H9 (cell line): Measurements from ENCODE around the gene ALKBH4. TPM values are rescaled to one million over a fixed set of nuclear protein-coding genes. Genes with fewer than 3 reads are reported as not detected.

Experiments
- DNase-seq: peaks from one replicate; pipeline ENCODE4 v3.0.0-alpha.2; 2017
- H2AFZ ChIP-seq: one replicate; pipeline ENCODE4 v1.6.1; 2013; ENCODE audit warnings: mild to moderate bottlenecking, low read length, control low read depth, moderate library complexity
- H2AK5ac ChIP-seq: 2 replicates; pipeline ENCODE4 v1.6.1; 2013; ENCODE audit warnings: low read length, control low read depth, mixed read lengths; ENCODE audit not compliant: insufficient read length
- H2BK120ac ChIP-seq: one replicate; pipeline ENCODE4 v1.6.1; 2013; ENCODE audit warnings: low read depth, mild to moderate bottlenecking, low read length, control low read depth, inconsistent platforms; ENCODE audit not compliant: poor library complexity, severe bottlenecking
- H2BK12ac ChIP-seq: 2 replicates; pipeline ENCODE4 v1.6.1; 2013; ENCODE audit warnings: low read length, control low read depth, mixed read lengths, low read depth; ENCODE audit not compliant: insufficient read length
- H2BK15ac ChIP-seq: 2 replicates; pipeline ENCODE4 v1.6.1; 2013; ENCODE audit warnings: low read depth, low read length, control low read depth
- H2BK20ac ChIP-seq: one replicate; pipeline ENCODE4 v1.6.1; 2013; ENCODE audit warnings: low read depth, mild to moderate bottlenecking, low read length, control low read depth, inconsistent platforms; ENCODE audit not compliant: poor library complexity, severe bottlenecking
- H2BK5ac ChIP-seq: 2 replicates; pipeline ENCODE4 v1.6.1; 2013; ENCODE audit warnings: low read length, control low read depth, mixed read lengths; ENCODE audit not compliant: insufficient read length
- H3K14ac ChIP-seq: 2 replicates; pipeline ENCODE4 v1.6.1; 2013; ENCODE audit warnings: low read length, control low read depth; ENCODE audit not compliant: insufficient read depth
- H3K18ac ChIP-seq: 2 replicates; pipeline ENCODE4 v1.6.1; 2013; ENCODE audit warnings: low read depth, mild to moderate bottlenecking, mixed read lengths, low read length, control low read depth; ENCODE audit not compliant: insufficient read length
- H3K23ac ChIP-seq: 2 replicates; pipeline ENCODE4 v1.6.1; 2013; ENCODE audit warnings: low read length, control low read depth, mixed read lengths, low read depth; ENCODE audit not compliant: insufficient read length
- H3K23me2 ChIP-seq: 2 replicates; pipeline ENCODE4 v1.6.1; 2013; ENCODE audit warnings: low read depth, mild to moderate bottlenecking, mixed read lengths, low read length, control low read depth; ENCODE audit not compliant: insufficient read length, poor library complexity, severe bottlenecking
- H3K27ac ChIP-seq: 2 replicates; pipeline ENCODE4 v1.5.1; 2013; ENCODE audit warnings: low read length, control low read depth, mixed read lengths, low read depth; ENCODE audit not compliant: insufficient read length
- H3K27me3 ChIP-seq: 2 replicates; pipeline ENCODE4 v1.6.1; 2013; ENCODE audit warnings: low read length, control low read depth, inconsistent platforms; ENCODE audit not compliant: insufficient read depth
- H3K4ac ChIP-seq: 2 replicates; pipeline ENCODE4 v1.6.1; 2013; ENCODE audit warnings: low read depth, mild to moderate bottlenecking, control low read depth, inconsistent platforms, low read length, moderate library complexity
- H3K4me1 ChIP-seq: 2 replicates; pipeline ENCODE4 v1.6.1; 2013; ENCODE audit warnings: low read length, control low read depth, inconsistent platforms; ENCODE audit not compliant: insufficient read depth
- H3K4me2 ChIP-seq: 2 replicates; pipeline ENCODE4 v1.6.1; 2013; ENCODE audit warnings: low read length, control low read depth, mixed read lengths; ENCODE audit not compliant: insufficient read length, insufficient read depth
- H3K56ac ChIP-seq: 2 replicates; pipeline ENCODE4 v1.6.1; 2013; ENCODE audit warnings: low read depth, mild to moderate bottlenecking, mixed read lengths, low read length, control low read depth; ENCODE audit not compliant: insufficient read length
- H3K79me1 ChIP-seq: 2 replicates; pipeline ENCODE4 v1.6.1; 2013; ENCODE audit warnings: low read depth, mild to moderate bottlenecking, moderate library complexity, low read length, control low read depth, inconsistent platforms; ENCODE audit not compliant: insufficient read depth, poor library complexity, severe bottlenecking
- H3K79me2 ChIP-seq: 2 replicates; pipeline ENCODE4 v1.6.1; 2013; ENCODE audit warnings: low read length, control low read depth, inconsistent platforms; ENCODE audit not compliant: insufficient read depth
- H3K9ac ChIP-seq: 2 replicates; pipeline ENCODE4 v1.6.1; 2013; ENCODE audit warnings: low read length, control low read depth, mixed read lengths; ENCODE audit not compliant: insufficient read length; ENCODE audit errors: extremely low read depth
- H3K9me3 ChIP-seq: one replicate; pipeline ENCODE4 v1.6.1; 2013; ENCODE audit warnings: low read depth, low read length, inconsistent platforms; ENCODE audit not compliant: control insufficient read depth
- H3T11ph ChIP-seq: one replicate; pipeline ENCODE4 v1.6.1; 2013; ENCODE audit warnings: mild to moderate bottlenecking, low read length, control low read depth, inconsistent platforms
- H4K20me1 ChIP-seq: one replicate; pipeline ENCODE4 v1.6.1; 2013; ENCODE audit not compliant: control insufficient read depth, insufficient read length, insufficient read depth
- H4K5ac ChIP-seq: 2 replicates; pipeline ENCODE4 v1.6.1; 2013; ENCODE audit warnings: low read depth, mild to moderate bottlenecking, mixed read lengths, low read length, control low read depth; ENCODE audit not compliant: insufficient read length
- H4K8ac ChIP-seq: replicated peaks from 2 replicates; pipeline ENCODE4 v1.6.1; 2013; ENCODE audit warnings: low read length, control low read depth, mixed read lengths, low read depth; ENCODE audit not compliant: insufficient read length
- H4K91ac ChIP-seq: 2 replicates; pipeline ENCODE4 v1.6.1; 2013; ENCODE audit warnings: low read depth, mild to moderate bottlenecking, moderate library complexity, mixed read lengths, low read length, control low read depth; ENCODE audit not compliant: insufficient read length
- H3K27ac Mint-ChIP-seq, 3 experiments: 2 replicates in 2 of 3; 3 replicates in 1 of 3; pipeline ENCODE4 v1.8.0; 2020 to 2021; ENCODE audit warnings: mixed read lengths in 3 of 3, mild to moderate bottlenecking in 1 of 3, moderate library complexity in 1 of 3
- H3K27me3 Mint-ChIP-seq: 2 replicates; pipeline ENCODE4 v1.8.0; 2021; ENCODE audit warnings: low read depth, mild to moderate bottlenecking, moderate library complexity, mixed read lengths
- H3K36me3 Mint-ChIP-seq, 3 experiments: 2 replicates in 2 of 3; 3 replicates in 1 of 3; pipeline ENCODE4 v1.8.0; 2020 to 2021; ENCODE audit warnings: low read depth in 3 of 3, mixed read lengths in 3 of 3; ENCODE audit not compliant: insufficient read depth in 1 of 3
- H3K4me1 Mint-ChIP-seq, 2 experiments: 2 replicates each; pipeline ENCODE4 v1.8.0; 2020; ENCODE audit warnings: mixed read lengths in 2 of 2
- H3K4me3 Mint-ChIP-seq, 2 experiments: 2 replicates in 1 of 2; 3 replicates in 1 of 2; pipeline ENCODE4 v1.8.0; 2020 to 2021; ENCODE audit warnings: mild to moderate bottlenecking in 2 of 2, mixed read lengths in 2 of 2, moderate library complexity in 1 of 2
- H3K9me3 Mint-ChIP-seq, 2 experiments: 2 replicates in 1 of 2; 3 replicates in 1 of 2; pipeline ENCODE4 v1.8.0; 2020; ENCODE audit warnings: mild to moderate bottlenecking in 2 of 2, mixed read lengths in 2 of 2, moderate library complexity in 1 of 2
- WGBS: extraction: QIAGEN DNeasy Blood & Tissue Kit; methylation state at CpG from one replicate; pipeline ENCODE4 v1.1.7; 2013; ENCODE audit warnings: missing lambda C conversion rate, low lambda C conversion rate, mixed read lengths; ENCODE audit not compliant: insufficient read length; ENCODE audit errors: extremely low coverage; 5-methylcytosine and 5-hydroxymethylcytosine counted together
- total RNA-seq: library from RNA; stranded (reverse); gene quantifications from 2 replicates; pipeline ENCODE4 v1.2.1, GENCODE V29; 2021
- TF ChIP-seq, protein P1 (sequence below): fragments of 200-600 bp; sonication (generic); conservative IDR thresholded peaks from 3 replicates; pipeline ENCODE4 v1.8.0; 2021; ENCODE audit warnings: antibody characterized with exemption, mild to moderate bottlenecking

Gene ALKBH4
- total RNA-seq, 1 experiment from 2014 or later = 23.9 TPM

- no peak overlapping the region for H3K4me2 ChIP-seq
- no peak overlapping the region for H4K5ac ChIP-seq
- no CpG with 5 or more reads among the region's 5 CpGs for WGBS
- H2BK5ac ChIP-seq = no peak overlapping the region
- no peak overlapping the region for H3K23ac ChIP-seq
- H3K18ac ChIP-seq = no peak overlapping the region
- H2AFZ ChIP-seq = no peak overlapping the region
- H4K91ac ChIP-seq = no peak overlapping the region
- no peaks in the 10 kb centered on the region for H3K9me3 Mint-ChIP-seq
- DNase-seq = no peak
- H3K9ac ChIP-seq = no peak overlapping the region
- H3K79me1 ChIP-seq = no peaks in the 10 kb centered on the region
- H3K27ac Mint-ChIP-seq = no peak overlapping the region
- no peaks in the 10 kb centered on the region for H3K9me3 ChIP-seq
- H4K8ac ChIP-seq = no peak overlapping the region
- H3K79me2 ChIP-seq = no peaks in the 10 kb centered on the region
- no peak overlapping the region for H2BK12ac ChIP-seq
- no peak overlapping the region for H2BK15ac ChIP-seq
- H3K4me1 Mint-ChIP-seq = peaks cover 3 to 5% of the 10 kb centered on the region in 2 experiments; a peak in 3 of 4 replicates
- no peak overlapping the region for H2AK5ac ChIP-seq
- H3K27me3 ChIP-seq = no peaks in the 10 kb centered on the region
- H3K27ac ChIP-seq = no peak overlapping the region
- H2BK120ac ChIP-seq = no peak overlapping the region
- no peak overlapping the region for H2BK20ac ChIP-seq
- no peak overlapping the region for H3K56ac ChIP-seq
- no peaks in the 10 kb centered on the region for H3K27me3 Mint-ChIP-seq
- H3K23me2 ChIP-seq = no peaks in the 10 kb centered on the region
- H3K36me3 Mint-ChIP-seq = peaks cover 13 to 65% (median 56%) of the 10 kb centered on the region in 3 experiments
- H3K14ac ChIP-seq = no peak overlapping the region
- H4K20me1 ChIP-seq = no peaks in the 10 kb centered on the region
- no peaks in the 10 kb centered on the region for H3K4me1 ChIP-seq
- no peak overlapping the region for H3K4ac ChIP-seq
- H3K4me3 Mint-ChIP-seq = no peak overlapping the region
- TF ChIP-seq, protein P1, sequence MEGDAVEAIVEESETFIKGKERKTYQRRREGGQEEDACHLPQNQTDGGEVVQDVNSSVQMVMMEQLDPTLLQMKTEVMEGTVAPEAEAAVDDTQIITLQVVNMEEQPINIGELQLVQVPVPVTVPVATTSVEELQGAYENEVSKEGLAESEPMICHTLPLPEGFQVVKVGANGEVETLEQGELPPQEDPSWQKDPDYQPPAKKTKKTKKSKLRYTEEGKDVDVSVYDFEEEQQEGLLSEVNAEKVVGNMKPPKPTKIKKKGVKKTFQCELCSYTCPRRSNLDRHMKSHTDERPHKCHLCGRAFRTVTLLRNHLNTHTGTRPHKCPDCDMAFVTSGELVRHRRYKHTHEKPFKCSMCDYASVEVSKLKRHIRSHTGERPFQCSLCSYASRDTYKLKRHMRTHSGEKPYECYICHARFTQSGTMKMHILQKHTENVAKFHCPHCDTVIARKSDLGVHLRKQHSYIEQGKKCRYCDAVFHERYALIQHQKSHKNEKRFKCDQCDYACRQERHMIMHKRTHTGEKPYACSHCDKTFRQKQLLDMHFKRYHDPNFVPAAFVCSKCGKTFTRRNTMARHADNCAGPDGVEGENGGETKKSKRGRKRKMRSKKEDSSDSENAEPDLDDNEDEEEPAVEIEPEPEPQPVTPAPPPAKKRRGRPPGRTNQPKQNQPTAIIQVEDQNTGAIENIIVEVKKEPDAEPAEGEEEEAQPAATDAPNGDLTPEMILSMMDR = no peak
- no peak overlapping the region for H3T11ph ChIP-seq
Measured at GRCh38 chr7:102418592-102418991, 46.1 kb downstream of the ALKBH4 start.
